HG03442 (cell line): ENCODE data around the gene CCN2.

Experiments
- ATAC-seq: cut with Tn5 transposase; IDR thresholded peaks from one replicate; pipeline ENCODE4 v1.9.1; 2021; ENCODE audit warnings: mild to moderate bottlenecking, moderate library complexity; ENCODE audit not compliant: unreplicated experiment

The CCN2 gene

GRCh38 chr6:131950767-131951575, at the start of gene CCN2:
TSS of gene CCN2 (minus strand) at chr6:131951372. CDS start at chr6:131951172, 200 bp downstream.
- ATAC-seq, result no peak

- ATAC-seq, result no peak
Measured at GRCh38 chr6:132000296-132000695, 49.1 kb upstream of the CCN2 start.

- no peak for ATAC-seq
Measured at GRCh38 chr6:131999545-132000146, 48.5 kb upstream of the CCN2 start.

GRCh38 chr6:131998255-131998982, 47.2 kb upstream of the CCN2 start:
- ATAC-seq, result no peak

GRCh38 chr6:131997429-131998153, 46.4 kb upstream of the CCN2 start:
- no peak for ATAC-seq

GRCh38 chr6:131995917-131996316, 44.7 kb upstream of the CCN2 start:
- ATAC-seq, result no peak

- ATAC-seq, result no peak
Measured at GRCh38 chr6:131992557-131992956, 41.4 kb upstream of the CCN2 start.

- no peak for ATAC-seq
Measured at GRCh38 chr6:131989036-131989435, 37.9 kb upstream of the CCN2 start.

GRCh38 chr6:131982740-131983259, 31.6 kb upstream of the CCN2 start:
- ATAC-seq, result no peak

- ATAC-seq, result no peak
Measured at GRCh38 chr6:131981624-131981978, 30.4 kb upstream of the CCN2 start.

GRCh38 chr6:131980791-131981623, 29.8 kb upstream of the CCN2 start:
- no peak for ATAC-seq

GRCh38 chr6:131980338-131980790, 29.2 kb upstream of the CCN2 start:
- ATAC-seq, result no peak

- no peak for ATAC-seq
Measured at GRCh38 chr6:131979515-131980337, 28.6 kb upstream of the CCN2 start.

GRCh38 chr6:131978522-131978921, 27.4 kb upstream of the CCN2 start:
- no peak for ATAC-seq

- no peak for ATAC-seq
Measured at GRCh38 chr6:131976545-131977061, 25.4 kb upstream of the CCN2 start.

- no peak for ATAC-seq
Measured at GRCh38 chr6:131972741-131973140, 21.6 kb upstream of the CCN2 start.

- no peak for ATAC-seq
Measured at GRCh38 chr6:131970076-131970859, 19.1 kb upstream of the CCN2 start.

GRCh38 chr6:131968656-131969055, 17.5 kb upstream of the CCN2 start:
- no peak for ATAC-seq
